GM21515 (cell line): Measurements from ENCODE around the gene SLC25A38.

ENCODE experiments used
- ATAC-seq: cut with Tn5 transposase; IDR thresholded peaks from one replicate; pipeline ENCODE4 v1.9.1; 2021; ENCODE audit not compliant: unreplicated experiment

The SLC25A38 gene

DNA sequence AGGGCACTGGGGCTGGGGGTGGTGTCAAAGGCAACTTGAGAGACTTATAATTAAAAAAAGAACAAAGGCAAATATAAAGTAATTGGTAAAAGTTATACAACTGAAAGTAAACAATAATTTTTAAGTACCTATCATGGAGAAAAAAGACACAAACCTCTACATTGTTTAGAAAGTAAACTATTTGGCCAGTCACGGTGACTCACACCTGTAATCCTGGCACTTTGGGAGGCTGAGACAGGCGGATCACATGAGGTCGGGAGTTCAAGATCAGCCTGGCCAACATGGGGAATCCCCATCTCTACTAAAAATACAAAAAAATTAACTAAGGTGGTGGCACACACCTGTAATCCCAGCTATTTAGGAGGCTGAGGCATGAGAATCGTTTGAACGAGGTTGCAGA, 49.2 kb downstream of the SLC25A38 start:
- ATAC-seq = no peak

DNA sequence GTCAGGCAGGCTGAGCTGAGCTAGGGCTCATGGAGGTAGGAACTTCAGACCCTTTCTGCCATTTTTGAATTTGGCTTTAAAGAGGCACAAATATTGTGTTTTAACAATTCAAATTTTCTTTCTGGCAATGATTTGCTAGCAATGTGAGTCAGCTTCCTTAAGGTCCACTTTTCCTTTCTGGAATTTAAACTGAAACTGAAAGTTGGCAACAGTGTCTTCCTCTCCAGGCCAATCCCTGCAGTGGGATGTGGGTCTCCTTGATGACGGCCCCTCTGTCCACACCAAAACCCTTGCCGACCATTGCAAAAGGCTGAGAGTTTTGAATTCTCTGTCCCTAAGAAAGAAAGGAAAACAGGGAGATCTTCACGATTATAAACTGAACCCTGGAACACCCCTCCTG, 50.5 kb downstream of the SLC25A38 start:
- no peak for ATAC-seq

DNA sequence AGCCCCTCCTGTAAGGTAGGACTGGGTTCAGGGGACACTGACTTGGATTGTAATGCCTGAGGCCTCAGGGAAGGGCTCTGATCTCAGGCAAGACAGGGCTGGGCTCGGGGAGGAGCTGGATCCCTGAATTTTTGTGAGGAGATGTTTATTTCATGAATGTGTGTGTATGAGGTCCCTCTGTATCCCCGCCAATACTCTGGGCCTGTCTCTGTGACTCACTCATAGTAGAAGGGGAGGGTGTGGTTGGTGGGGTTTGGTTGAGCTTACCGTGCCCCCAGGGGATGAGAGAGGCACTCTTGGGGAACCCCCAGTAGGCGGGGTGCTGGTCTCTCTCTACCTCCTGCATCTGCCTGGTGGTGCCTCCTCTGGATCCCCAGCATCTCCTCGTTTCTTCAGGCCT, 51.4 kb downstream of the SLC25A38 start:
- no peak for ATAC-seq

DNA sequence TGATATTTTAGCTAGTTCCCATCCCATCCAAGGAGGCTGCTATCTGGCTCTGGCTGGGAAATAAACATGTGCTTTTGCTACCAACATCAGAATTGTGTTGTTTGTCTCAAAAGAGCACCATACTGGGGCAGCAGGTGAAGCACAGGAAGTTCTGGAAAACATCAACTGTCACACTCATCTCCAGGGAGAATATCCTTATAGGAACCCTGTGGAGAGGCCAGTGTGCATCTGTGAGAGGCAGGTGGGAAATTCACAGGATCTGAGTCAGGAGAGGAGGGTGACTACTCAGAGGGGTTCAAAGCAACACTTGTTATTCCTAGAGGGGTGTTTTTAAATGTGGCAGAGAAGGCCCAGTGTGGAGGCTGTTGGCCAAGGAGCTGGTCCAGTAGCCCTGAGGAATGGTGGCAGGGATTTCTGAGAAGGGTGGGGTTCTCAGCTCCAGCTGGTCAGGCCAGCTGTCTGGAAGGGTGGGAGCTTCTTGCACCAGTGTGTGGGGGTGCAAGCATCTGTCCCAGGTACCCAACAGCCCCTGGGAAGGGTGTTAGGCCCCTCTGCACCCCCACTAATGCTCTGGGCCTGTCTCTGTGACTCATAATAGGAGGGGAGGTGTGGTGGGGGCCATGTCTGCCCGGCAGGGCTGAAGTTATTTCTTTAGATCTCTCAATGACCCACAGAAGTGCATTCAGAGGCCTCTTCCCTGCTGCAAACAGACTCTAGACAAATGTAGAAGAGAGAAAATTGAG, 52.0 kb downstream of the SLC25A38 start:
- no peak for ATAC-seq

DNA sequence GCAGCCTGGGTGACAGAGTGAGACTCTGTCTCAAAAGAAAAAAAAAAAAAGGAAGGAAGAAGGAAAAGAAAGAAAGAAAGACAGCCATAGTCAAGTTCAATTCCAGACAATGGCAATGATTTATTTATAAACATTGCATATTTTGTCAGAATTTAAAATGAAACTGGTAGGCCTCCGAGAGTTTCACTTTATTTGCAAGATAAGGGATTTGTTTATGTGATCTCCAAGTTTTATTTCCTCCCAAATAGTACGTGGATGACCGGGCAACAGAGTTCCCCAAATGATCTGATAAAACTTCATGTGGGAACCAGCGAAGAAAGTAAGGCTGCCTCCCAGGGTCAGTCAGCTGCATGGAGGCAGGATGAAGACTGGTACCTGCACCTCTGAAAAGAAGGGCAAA, 55.7 kb downstream of the SLC25A38 start:
- no peak for ATAC-seq

DNA sequence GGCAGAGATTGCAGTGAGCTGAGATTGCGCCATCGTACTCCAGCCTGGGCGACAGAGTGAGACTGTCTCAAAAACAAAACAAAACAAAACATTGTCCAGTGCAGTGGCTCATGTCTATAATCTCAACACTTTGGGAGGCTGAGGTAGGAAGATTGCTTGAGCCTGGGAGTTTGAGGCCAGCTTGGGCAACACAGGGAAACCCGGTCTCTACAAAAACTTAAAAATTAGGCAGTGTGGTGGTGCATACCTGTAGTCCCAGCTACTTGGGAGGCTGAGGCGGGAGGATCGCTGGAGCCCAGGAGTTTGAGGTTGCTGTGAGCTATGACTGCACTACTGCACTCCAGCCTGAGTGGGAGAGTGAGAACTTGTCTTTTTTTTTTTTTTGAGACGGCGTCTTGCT, 57.1 kb downstream of the SLC25A38 start:
- no peak for ATAC-seq

DNA sequence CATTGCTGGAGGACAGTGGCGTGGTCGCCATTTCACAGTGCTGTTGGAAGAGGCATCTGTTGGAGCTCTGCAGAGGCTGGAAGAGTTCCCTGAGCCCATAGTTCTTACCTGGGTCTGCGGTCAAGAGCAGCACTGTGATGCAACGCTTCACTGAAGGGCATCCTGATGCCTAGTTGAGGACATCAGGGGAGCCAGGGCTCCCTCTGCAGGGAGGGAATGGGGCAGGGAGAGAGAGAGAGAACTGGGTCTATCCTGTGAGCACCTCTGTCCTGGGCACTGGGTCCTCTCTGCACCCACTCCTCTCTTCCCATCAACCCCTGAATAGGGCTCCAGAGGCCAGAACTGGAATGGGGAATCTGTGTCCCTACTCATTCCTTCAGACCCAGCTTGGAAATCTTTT, 60.4 kb downstream of the SLC25A38 start:
- no peak for ATAC-seq

DNA sequence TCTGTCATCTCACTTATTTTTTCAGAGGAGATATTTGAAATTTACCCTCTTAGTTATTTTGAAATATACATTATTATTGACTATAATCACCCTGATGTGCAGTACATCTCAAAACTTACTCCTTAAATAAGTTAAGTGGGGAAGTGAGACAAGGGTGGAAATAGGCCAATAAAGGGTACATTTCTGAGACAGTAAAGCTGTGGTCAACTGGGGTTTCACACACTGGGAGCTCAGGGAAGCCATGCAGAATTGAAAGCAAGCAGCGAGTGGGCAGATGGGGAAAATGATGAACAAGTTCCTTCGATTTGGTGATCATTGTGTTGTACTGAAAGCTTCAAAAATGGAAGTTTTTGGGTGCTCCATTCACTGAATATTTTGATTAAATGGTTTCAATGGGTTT, 62.8 kb downstream of the SLC25A38 start:
- no peak for ATAC-seq

DNA sequence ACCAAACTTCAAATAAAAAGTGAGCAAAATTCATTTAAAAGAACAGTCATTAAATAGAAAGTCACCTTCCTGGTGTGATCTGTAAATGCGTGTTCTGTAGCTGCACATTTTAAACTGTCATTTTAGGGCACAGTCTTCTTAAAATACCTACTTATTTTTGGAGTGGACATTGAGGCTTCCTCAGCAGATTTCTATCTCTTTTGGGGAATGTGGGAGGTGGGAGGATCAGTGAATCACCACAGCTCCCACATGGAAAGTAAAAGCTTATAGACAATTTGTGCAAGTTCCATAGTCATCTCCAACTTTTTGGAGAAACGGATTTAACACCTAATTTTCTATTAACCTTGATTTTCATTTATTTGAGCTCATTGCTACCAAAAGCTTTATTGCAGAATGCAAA, 63.3 kb downstream of the SLC25A38 start:
- ATAC-seq = no peak
